GM18519 (cell line): ENCODE measurements around the gene DNAJB8.

Source experiments
- ATAC-seq: cut with Tn5 transposase; IDR thresholded peaks from one replicate; pipeline ENCODE4 v1.9.1; 2021; ENCODE audit warnings: mild to moderate bottlenecking, moderate library complexity; ENCODE audit not compliant: unreplicated experiment, low FRiP score

The DNAJB8 gene

DNA sequence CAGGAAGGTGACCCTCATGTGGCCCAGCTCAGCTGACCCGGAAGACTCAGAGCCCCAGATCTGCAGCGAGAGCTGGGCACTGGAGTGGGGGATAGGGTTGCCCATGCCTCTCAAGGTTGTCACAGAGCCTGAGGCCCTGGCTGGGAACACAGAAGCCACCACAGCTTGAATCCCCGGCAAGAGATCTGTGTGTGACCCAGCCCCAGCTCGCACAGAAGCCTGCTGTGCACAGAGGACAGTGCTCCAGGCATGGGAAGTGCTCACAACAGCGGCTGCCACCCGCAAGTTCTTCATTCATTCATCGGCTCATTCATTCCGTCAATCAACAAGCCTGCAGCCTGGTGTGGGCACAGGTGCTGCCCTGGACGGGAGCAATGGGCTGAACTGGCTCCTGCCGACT, 36.4 kb downstream of the DNAJB8 start:
- no peak for ATAC-seq

DNA sequence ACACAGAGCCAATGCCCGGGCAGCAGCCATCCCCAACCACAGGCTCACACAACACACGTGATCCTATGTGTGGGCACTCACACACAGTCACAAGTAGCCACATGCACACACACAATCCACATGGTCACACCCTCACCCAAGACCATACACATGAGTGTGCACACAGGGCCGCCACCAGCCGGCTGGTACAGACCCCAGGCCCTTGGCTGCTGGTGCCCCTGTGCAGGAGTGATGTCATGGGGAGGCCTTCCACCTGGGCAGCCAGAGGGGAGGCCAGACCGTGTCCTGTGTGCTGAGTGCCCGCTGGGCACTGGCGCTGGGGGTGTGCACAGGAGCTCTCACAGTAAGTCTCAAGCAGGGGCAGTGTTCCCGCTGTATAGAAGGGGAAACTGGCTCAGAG, 36.9 kb downstream of the DNAJB8 start:
- ATAC-seq = no peak

DNA sequence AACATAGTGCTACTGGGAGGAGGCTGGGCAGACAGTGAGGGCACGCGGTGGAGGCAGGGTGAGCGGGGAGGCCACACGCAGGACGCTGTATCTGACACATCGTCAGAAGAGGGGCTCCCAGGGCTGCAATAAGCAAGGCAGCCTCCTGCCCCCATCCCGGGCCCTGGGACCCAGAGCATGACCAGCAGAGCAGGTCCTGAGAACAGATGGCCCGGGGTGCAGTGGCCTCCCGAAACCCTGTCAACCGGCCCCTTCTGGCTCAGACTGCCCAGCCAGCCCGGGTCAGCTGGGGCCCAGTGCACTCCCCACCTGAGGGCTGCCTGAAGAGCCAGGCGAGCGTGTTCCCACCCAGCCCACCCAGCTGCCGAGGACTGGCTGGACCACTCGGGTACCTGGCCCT, 37.4 kb downstream of the DNAJB8 start:
- ATAC-seq = no peak

DNA sequence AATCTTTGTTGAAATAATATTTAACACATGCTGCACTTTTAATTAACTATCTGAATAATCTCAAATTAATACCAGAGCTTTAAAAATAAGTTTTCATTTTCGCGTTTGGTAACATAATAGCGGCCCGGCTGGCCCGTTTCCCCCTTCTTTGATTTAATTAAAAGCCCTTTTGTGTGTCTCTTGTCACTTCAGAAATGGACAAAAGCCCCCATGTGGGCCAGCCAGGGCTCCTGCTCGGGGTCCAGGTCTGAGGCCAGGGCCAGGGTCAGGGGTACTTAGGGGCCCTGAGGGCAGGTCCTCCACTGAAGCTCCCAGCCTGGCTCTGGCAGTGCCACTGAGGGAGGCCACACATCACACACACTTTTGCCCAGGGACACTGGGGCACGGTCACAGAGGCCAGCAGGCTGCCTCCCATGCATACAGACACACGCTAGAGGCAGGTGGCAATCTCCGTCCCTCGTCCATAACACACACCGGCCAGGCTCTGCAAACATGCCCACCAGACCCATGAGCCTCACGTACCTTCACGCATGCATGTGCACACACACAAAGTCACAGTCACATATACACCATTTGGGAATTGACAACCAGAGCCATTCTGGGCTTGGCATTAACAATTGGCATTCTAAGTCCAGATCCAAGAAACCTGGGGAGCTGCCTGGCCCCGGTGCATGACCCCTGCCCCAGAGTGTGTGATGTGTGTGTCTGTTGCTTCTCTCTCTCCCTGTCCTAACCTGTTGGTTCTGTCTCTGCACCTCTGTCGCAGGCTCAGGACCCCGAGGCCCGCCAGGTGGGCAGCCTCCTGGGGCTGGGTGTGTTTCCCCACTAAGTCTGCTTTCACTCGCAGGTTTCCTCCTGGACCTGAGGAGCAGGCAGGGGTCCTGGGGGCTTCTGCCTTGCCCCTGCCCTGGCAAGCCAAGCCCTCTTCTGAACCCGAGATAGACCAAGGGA, 38.5 kb downstream of the DNAJB8 start:
- no peak for ATAC-seq

DNA sequence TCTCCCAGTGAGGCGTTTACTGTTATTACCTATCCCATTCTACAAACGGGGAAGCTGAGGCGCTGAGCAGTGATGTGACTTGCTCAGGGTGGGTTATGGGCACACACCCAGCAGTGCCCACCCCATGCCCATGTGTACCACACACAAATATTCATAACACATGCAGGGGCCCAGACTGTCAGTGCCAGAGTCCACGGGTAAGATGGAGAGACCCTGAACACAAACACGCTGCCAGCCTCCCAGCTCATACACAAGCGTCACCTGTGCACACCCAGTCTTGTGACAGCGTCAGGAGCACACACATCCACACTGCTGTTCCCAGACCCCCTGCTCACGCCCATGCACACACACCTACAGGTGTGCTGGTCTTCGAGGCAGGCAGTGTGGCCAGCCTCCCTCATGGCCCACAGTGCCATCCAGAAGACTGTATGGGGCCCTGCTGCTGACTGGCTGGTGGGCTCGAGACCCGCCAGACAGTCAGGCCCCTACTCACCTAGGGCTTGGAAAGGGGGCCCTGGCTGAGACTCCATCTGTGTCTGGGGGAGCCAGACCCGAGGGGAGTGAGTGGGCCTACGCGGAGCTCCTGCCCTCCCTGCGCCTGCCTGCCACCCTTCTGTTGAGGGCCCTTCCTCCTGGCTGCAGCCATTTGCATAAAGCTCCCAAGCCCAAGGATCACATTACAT, 39.4 kb downstream of the DNAJB8 start:
- ATAC-seq = no peak

DNA sequence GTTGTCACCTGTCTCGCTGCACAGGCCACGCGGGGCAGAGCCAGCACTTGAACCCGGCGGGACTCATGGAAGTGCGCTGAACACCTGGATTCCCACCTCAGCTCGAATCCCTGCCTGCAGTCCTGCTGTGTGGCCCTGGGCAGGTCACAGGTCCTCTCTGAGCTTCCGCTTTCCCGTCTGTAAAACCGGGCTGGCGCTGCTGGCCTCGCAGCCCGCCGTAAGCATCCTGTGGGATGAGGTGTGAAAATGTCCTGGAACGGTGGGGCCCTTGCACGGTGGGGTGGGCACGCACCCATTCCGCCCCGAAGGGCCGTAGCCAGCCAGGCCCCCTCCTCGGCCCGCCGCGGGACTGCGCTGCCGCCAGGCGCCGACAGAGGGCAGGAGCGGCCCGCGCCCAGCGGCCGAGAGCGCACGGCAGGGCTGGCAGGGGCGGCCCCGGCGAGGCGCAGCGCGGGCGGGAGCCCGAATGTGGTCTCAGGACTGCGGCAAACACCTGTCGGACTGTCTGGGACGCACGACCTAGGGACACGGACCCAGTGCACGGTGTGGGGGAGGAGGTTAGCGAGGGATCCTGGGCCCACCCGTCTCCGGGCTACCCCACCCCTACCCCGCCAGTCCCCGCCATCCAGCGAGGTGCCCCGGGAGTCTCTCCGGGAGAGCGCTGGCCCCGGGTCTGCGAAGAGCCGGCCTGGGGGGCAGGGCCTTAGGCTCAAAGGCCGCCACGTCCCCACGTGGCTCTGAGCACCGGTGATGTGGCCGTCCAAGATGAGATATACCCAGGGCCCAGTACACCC, 40.4 kb downstream of the DNAJB8 start:
- no peak for ATAC-seq

DNA sequence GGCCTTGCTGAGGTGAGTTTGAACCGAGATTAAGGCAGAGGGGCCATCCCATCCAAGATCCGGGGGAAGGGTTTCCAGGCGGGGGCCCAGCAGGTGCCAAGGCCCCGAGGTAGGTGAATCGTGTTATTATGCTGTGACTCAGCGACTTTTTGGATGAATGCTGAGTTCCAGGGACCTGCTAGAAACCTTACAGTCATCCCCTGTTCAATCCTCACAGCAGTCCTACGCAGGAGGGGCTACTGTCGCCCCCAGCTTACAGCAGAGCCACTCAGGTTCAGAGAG, 40.9 kb downstream of the DNAJB8 start:
- ATAC-seq = no peak

DNA sequence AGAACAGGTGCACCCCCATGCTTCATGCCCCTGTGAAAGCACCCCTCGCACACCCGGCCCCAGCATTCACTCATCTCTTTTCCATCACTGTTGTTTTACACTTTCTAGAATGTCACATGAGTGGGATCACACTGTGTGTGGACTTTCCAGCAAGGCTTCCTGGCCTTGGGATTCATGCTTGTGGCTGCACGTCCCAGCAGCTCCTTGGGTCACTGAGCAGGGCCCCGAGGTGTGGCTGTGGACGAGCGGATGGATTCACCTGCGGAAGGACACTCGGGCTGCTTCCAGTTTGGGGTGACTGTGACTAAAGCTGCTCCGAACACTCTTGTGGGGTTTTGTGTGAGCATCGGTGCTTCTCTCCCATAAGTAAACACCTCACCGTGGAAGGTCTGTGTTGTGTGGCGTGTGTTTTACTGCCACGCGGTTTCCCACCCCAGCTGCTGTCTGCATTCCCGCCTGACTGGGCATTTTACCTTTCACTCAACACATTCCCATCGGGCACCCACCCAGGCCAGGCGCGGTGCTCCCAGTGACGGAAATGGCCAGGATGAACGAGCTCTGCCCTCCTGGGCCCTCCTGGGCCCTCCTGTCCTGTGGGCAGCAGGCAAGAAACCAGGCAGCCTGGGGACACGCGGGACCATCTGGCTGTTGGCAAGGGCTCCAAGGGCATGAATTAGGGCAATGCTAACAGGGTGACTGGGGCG, 41.4 kb downstream of the DNAJB8 start:
- ATAC-seq = no peak

DNA sequence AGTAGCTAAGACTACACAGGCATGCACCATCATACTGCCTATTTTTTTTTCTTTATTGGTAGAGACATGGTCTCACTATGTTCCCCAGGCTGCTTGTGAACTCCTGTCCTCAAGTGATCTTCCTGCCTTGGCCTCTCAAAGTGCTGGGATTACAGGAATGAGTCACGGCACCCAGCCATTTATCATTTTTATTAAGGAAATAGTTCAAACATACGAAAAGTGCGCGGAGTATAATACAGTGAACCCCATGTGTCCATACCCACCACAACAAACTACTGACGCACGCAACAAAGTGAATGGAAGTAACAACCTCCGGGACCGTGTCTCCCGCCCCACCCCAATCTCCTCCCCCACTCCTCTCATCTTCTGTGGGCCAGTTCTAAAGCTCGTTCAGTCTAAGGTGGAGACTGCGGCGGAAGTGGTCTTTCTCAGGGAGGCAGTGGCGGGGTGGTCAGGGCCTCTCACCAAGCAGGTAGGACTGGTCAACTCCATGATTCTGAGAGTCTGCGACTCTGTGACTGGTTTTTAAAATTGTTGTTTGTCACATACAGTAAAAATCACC, 42.1 kb downstream of the DNAJB8 start:
- no peak for ATAC-seq

DNA sequence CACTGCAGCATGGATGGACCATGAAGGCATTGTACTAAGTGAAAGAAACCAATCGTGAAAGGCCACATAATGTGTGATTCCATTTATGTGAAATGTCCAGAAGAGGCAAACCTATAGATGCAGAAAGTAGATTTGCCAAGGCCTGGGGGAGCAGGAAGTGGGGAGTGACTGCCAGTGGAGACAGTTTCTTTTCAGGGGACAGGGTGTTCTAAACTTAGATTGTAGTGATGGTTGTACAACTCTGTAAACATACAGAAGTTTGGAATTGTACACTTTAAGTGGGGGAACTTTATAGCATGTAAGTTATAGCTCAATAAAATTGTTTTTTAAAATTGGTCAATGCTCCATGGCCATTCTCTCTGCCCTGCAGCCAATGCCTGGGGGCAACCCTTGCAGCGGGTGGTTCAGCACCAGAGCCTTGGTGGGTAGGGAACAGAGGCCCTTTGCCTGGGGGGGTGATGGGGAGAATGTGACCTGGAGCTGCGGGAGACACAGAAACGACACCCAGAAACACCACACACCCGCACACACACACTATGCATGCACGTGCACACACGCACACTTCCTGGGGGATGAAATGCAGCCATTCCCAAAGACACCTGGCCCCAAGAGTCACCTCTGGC, 43.1 kb downstream of the DNAJB8 start:
- no peak for ATAC-seq

DNA sequence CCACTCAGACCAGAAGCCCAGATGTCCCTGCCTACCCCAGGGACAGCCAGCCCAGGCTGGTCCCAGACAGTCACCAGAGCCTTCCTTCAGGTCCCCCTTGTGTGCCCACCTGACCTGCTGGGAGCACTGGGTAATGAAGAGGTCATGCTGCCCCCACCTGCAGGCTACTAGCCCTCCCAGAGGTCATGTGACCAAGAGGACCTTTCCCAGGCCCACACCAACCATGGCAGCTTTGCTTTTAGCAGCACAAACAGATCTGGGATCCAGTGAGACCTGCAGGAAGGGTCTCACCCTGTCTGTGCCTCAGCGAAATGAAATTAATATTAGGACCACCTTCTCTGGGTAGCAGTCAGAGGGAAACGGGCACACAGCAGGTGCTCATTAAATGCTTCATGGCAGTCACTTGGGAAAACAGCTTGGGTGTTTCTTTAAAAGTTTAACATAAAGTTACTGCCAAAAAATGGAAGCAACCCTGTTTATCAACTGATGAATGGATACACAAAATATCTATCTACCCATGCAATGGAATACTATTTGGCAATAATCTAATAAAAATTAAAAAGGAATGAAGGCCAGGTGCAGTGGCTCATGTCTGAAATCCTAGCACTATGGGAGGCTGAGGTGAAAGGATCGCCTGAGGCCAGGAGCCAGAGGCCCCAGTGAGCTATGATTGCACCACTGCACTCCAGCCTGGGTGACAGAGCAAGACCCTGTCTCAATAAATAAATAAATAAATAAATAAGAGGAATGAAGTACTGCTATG, 43.7 kb downstream of the DNAJB8 start:
- ATAC-seq = no peak

DNA sequence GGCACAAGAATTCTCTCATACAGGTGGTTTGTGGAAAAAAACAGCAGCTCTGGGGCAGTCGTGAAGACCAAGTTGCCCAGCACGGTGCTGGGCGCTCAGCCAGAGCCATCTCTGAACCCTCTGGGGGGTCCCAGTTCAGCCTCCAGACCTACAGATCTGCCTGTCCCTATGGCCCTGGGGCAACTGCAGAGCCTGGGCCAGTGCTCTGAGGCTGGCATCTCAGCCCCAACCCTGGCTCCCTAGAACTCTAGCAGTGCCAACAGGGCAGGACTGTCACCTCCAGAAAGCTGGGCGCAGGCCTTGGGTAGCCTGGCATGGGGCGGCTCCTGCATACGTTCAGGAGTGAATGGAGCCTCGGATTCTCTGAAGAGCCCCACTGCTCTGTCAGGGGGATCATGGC, 44.7 kb downstream of the DNAJB8 start:
- no peak for ATAC-seq

DNA sequence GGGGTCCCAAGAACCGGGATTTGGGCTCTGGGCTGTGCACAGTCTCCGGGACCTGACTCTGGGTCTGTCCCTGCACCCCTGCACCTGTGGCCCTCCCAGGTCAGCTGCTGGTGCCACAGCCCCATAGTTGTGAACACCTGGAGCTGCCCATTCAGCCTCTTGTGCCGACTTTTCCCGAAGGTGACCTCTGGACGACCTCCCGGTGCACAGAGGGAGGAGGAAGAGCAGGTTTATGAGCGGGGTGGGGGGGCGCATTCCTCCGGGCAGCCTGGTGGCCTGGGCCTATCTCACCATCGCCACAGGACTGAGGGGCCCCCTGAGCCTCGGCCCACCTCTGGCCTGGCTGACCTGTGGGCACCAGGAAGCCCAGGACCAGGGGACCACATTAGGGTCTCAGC, 45.3 kb downstream of the DNAJB8 start:
- no peak for ATAC-seq

DNA sequence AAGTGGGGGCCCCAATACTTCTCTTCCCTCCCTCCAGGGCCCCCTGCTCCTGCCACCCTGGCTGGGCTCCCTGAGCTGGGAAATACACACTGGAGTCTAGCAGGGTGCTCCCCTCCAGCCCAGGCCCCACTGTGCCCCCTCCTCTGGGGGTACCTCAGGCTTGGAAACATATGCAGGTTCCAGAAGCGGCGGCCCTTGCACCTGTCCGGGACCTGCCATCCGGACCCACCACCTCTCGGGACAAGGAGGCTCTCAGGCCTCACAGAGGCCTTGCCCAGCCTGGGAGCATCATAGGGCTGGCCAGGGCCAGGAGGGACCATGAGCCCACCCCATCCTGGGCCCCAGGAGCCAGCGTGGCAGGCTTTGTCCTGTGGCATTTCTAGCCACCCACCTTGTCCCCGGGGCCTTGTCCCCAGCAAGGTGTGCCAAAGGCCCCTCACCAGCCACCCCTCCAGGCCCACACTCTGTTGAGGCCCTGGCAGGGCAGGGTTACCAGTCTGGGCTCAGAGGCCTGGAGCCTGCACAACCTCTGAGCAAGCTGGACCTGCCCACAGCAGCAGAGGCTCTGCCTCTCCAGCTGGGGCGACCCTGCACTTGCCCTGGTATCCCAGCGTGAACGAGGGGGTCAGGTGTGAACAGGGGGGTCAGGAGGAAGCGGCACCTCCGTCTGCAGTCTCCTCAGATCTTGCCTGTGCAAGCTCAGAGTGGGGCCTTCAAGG, 45.8 kb downstream of the DNAJB8 start:
- no peak for ATAC-seq

DNA sequence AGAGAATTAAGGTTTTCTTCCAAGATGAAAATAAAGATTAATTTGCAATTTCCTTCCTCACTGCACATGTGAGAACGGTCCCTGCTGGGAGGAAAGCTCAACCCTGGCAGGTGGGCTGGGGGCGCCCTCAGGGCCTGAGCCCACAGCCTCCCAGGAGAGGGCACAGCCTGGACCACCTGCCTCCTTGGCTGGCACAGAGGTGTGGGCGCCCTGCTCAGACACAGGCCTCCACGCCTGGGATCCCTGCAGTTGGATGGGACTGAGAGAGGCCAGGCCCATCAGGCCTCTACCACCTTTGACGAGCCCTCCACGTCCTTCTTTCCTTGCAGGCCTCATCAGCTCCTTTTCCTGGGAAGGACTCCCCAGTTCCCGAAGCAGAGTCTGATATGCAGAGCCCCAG, 46.4 kb downstream of the DNAJB8 start:
- no peak for ATAC-seq

DNA sequence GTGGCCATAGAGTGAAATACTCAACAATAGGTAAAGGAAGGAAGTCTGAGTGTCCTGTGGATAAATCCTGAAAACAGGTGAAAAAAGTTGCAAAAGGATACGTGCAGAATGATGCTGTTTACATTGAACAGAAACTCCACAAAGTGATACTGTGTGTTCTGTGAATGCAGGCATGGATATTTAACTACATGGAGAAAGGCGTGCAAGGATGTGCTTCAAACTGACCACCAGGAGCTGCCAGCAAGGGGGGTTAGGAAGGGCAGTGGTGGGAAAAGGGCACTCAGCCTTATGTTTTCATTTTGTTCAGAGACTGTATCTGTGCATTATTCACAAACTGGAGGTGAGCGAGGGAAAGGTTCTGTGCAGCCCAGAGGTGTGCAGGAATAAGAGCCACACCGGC, 47.4 kb downstream of the DNAJB8 start:
- ATAC-seq = no peak

DNA sequence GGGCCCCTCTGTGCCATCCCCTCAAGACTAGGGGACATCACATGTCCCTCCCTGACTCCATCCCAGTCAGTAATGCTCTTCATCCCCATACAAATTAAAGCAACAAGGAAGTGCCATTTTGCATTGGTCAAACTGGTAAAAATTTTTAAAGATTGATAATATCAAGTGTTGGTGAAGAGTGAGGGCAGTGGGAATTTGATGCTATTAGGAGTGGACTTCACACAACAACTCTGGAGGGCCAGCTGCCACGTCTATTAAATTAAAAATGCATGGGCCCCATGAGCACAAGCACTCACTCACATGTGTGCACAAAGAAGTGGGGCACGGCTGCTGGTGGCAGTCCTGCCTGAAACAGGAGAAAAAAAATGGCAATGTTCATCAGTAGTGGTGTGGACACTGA, 47.8 kb downstream of the DNAJB8 start:
- ATAC-seq = no peak

DNA sequence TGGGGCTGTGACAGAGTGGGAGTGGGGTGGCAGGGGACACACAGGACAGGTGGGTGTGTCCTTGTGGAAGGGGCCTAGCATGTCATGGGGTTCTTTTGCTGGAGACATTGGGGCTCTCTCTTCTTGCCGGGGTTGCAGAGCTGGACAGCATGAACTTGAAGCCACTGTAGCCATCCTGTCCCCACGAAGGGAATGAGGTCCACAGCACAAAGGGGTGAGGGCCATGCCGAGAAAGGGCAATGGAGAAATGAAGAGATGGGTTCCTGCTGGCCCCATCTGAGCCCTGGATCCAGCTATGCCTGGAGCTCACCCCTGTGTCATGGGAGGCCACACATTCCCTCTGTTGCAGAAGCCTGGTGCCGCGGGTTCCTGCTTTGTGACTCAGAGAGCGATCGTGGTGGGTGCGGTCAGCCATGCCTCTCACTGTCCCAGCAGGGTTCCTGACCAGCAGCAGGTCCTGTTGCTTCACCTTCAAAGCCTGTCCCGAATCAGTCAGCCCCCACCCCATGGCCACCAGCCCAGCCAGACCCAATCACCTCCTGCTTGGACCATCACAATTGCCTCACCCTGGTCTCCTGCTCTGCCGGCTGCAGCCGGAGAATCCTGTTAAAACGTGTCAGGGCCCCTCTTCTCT, 50.0 kb downstream of the DNAJB8 start:
- ATAC-seq = no peak
